Hepatocyte (in vitro differentiated cells): ENCODE measurements around the gene GALNT13. TPM values are rescaled to one million over a fixed set of nuclear protein-coding genes. Genes with fewer than 3 reads are reported as not detected.

Experiments
- DNase-seq: peaks from one replicate; pipeline ENCODE4 v3.0.0-alpha.2; 2016; ENCODE audit warnings: low spot score
- H2AFZ ChIP-seq: fragments of 200-600 bp; sonication (generic); 2 replicates; pipeline ENCODE4 v1.6.0; 2016; ENCODE audit warnings: antibody characterized with exemption, mild to moderate bottlenecking
- H3K27ac ChIP-seq: fragments of 200-600 bp; sonication (generic); 2 replicates; pipeline ENCODE4 v1.5.1; 2016; ENCODE audit warnings: mild to moderate bottlenecking
- H3K27me3 ChIP-seq: fragments of 200-600 bp; sonication (generic); 2 replicates; pipeline ENCODE4 v1.6.1; 2016
- H3K36me3 ChIP-seq: fragments of 200-600 bp; sonication (generic); replicated peaks from 2 replicates; pipeline ENCODE4 v1.5.1; 2016; ENCODE audit warnings: low read depth; ENCODE audit not compliant: insufficient read depth
- H3K4me1 ChIP-seq: fragments of 200-600 bp; sonication (generic); 2 replicates; pipeline ENCODE4 v1.5.1; 2016; ENCODE audit warnings: mild to moderate bottlenecking, moderate library complexity; ENCODE audit not compliant: insufficient read depth
- H3K4me2 ChIP-seq: fragments of 200-600 bp; sonication (generic); 2 replicates; pipeline ENCODE4 v1.6.0; 2016
- H3K4me3 ChIP-seq: fragments of 200-600 bp; sonication (generic); 2 replicates; pipeline ENCODE4 v1.5.1; 2016; ENCODE audit warnings: mild to moderate bottlenecking
- H3K79me2 ChIP-seq: fragments of 200-600 bp; sonication (generic); 2 replicates; pipeline ENCODE4 v1.6.0; 2017; ENCODE audit warnings: mild to moderate bottlenecking
- H3K9me2 ChIP-seq: fragments of 200-600 bp; sonication (generic); replicated peaks from 2 replicates; pipeline ENCODE4 v1.6.0; 2017; ENCODE audit warnings: mild to moderate bottlenecking; ENCODE audit not compliant: insufficient read depth
- H3K9me3 ChIP-seq: fragments of 200-600 bp; sonication (generic); 2 replicates; pipeline ENCODE4 v1.5.1; 2016; ENCODE audit warnings: low read depth, mild to moderate bottlenecking
- H4K20me1 ChIP-seq: fragments of 200-600 bp; sonication (generic); 2 replicates; pipeline ENCODE4 v1.6.0; 2016; ENCODE audit warnings: mild to moderate bottlenecking; ENCODE audit not compliant: insufficient read depth, poor library complexity, severe bottlenecking
- CTCF ChIP-seq: fragments of 200-600 bp; sonication (generic); IDR thresholded peaks from 2 replicates; pipeline ENCODE4 v1.5.1; 2016; ENCODE audit warnings: antibody characterized with exemption, mild to moderate bottlenecking; ENCODE audit not compliant: poor library complexity
- EZH2 ChIP-seq: fragments of 200-600 bp; sonication (generic); IDR thresholded peaks from 2 replicates; pipeline ENCODE4 v1.6.1; 2016; ENCODE audit warnings: antibody characterized with exemption, mild to moderate bottlenecking, borderline replicate concordance
- EZH2phosphoT487 ChIP-seq: fragments of 200-600 bp; sonication (generic); IDR thresholded peaks from one replicate; pipeline ENCODE4 v1.6.1; 2018; ENCODE audit warnings: antibody characterized with exemption, mild to moderate bottlenecking, low read depth, moderate library complexity; ENCODE audit not compliant: unreplicated experiment, severe bottlenecking
- WGBS: methylation state at CpG from one replicate; pipeline ENCODE4 v1.1.6; 2016; ENCODE audit warnings: low lambda C conversion rate; ENCODE audit errors: missing lambda C conversion rate; 5-methylcytosine and 5-hydroxymethylcytosine counted together
- polyA plus RNA-seq: library from polyadenylated mRNA; unstranded; fragments of >200 nt; fragmentation: Nextera tagmentation; extraction: Ambion mirVana; gene quantifications from 2 replicates; pipeline ENCODE4 v1.2.1, GENCODE V29; 2016
- total RNA-seq: library from RNA; depleted of rRNA; stranded (reverse); fragments of >200 nt; gene quantifications from 2 replicates; pipeline ENCODE4 v1.2.3, GENCODE V29; 2014

The GALNT13 gene
- total and polyA plus RNA-seq, 2 experiments from 2014 or later, result 25.6 to 53.5 TPM

DNA sequence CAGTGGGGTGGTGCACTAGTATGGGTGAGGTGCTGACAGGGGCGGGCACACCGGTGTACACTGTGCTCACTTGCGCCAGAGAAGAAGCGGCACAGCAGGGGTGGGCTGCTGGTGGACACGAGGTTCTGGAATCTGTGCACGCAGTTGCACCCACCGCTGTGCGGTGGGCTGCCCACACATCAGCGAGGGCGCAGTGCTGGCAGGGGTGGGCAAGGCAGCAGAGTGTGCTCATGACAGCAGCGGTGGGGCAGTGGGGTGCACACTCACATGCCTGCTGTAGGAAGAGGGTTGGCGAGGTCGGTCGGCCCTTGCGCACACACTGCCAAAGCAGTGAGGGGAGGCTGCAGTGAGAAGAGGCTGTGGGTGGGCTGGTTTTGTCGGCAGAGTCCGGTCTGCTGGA, 141.8 kb downstream of the GALNT13 start:
- H4K20me1 ChIP-seq, result no peaks in the 10 kb centered on the region
- H3K9me2 ChIP-seq, result no peaks in the 10 kb centered on the region
- H3K27ac ChIP-seq, result no peak overlapping the region
- H3K4me1 ChIP-seq, result no peaks in the 10 kb centered on the region
- H3K27me3 ChIP-seq, result no peaks in the 10 kb centered on the region
- H3K4me2 ChIP-seq, result no peak overlapping the region
- no peak for DNase-seq
- H2AFZ ChIP-seq, result no peak overlapping the region
- H3K36me3 ChIP-seq, result no peaks in the 10 kb centered on the region
- TF ChIP-seq EZH2, result no peak
- no peak for TF ChIP-seq EZH2phosphoT487
- TF ChIP-seq CTCF, result no peak
- WGBS, result 97% methylated on average over 17 of the region's 17 CpGs
- no peak overlapping the region for H3K4me3 ChIP-seq
- H3K79me2 ChIP-seq, result no peaks in the 10 kb centered on the region
- H3K9me3 ChIP-seq, result no peaks in the 10 kb centered on the region

DNA sequence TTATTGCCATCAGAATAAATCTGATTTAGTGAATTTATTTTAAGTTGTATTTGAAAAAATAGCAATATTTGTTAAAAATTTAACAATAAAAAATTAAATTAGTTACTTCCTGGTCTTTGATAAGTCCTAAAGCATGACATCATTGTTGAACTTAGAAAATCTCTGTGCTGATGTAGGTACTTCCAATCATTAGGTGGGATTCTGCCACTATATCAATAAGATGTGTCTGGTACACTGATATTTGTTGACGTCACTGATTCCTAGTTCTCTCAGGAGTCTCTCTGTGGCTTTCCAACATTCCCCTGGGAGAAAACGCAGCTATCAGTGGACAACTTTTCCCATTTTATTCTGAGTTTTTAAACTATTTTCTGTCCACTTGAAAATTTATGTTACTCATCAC, 143.5 kb downstream of the GALNT13 start:
- Histone ChIP-seq H2AFZ (no peak overlapping the region), H3K9me3 (no peaks in the 10 kb centered on the region), H3K27ac (no peak overlapping the region), H3K4me3 (no peak overlapping the region), H3K9me2 (no peaks in the 10 kb centered on the region), H3K27me3 (no peaks in the 10 kb centered on the region), H3K4me2 (no peak overlapping the region), H4K20me1 (no peaks in the 10 kb centered on the region), H3K79me2 (no peaks in the 10 kb centered on the region), H3K4me1 (no peaks in the 10 kb centered on the region), H3K36me3 (no peaks in the 10 kb centered on the region)
- 89% methylated on average over 2 of the region's 2 CpGs for WGBS
- no peak for TF ChIP-seq EZH2phosphoT487
- DNase-seq, result no peak

- TF ChIP-seq EZH2 (no peak), EZH2phosphoT487 (no peak), CTCF (no peak)
- Histone ChIP-seq H2AFZ (no peak overlapping the region), H3K9me2 (no peaks in the 10 kb centered on the region), H3K4me1 (no peaks in the 10 kb centered on the region), H4K20me1 (no peaks in the 10 kb centered on the region), H3K27ac (no peak overlapping the region), H3K79me2 (no peaks in the 10 kb centered on the region), H3K4me2 (no peak overlapping the region), H3K4me3 (no peak overlapping the region), H3K9me3 (no peaks in the 10 kb centered on the region), H3K27me3 (no peaks in the 10 kb centered on the region), H3K36me3 (no peaks in the 10 kb centered on the region)
- no peak for DNase-seq
- 83% methylated on average over 3 of the region's 3 CpGs for whole genome bisulfite sequencing
These were observed 157.8 kb downstream of the GALNT13 start for GRCh38 chr2:154029504-154029903.

- H3K4me2 ChIP-seq, result no peak overlapping the region
- no peak for DNase-seq
- no peak overlapping the region for H2AFZ ChIP-seq
- no peaks in the 10 kb centered on the region for H4K20me1 ChIP-seq
- 79% methylated on average over 3 of the region's 3 CpGs for WGBS
- H3K36me3 ChIP-seq, result no peaks in the 10 kb centered on the region
- TF ChIP-seq EZH2, result no peak
- TF ChIP-seq CTCF, result no peak
- TF ChIP-seq EZH2phosphoT487, result no peak
- H3K9me2 ChIP-seq, result no peaks in the 10 kb centered on the region
- H3K27ac ChIP-seq, result no peak overlapping the region
- no peaks in the 10 kb centered on the region for H3K9me3 ChIP-seq
- H3K4me3 ChIP-seq, result no peak overlapping the region
- H3K27me3 ChIP-seq, result no peaks in the 10 kb centered on the region
- no peaks in the 10 kb centered on the region for H3K79me2 ChIP-seq
- H3K4me1 ChIP-seq, result no peaks in the 10 kb centered on the region
These were observed 160.5 kb downstream of the GALNT13 start for GRCh38 chr2:154032220-154032619.
